D721Med (cell line): ENCODE data around the gene AOAH.
"Not testable (repeated sequence)": the region's sequence is repeated elsewhere in the genome, so short reads cannot be mapped to it uniquely, and the experiment has no call there.

Experiments used
- DNase-seq: peaks from one replicate; pipeline ENCODE4 v3.0.0; 2011; ENCODE audit warnings: low spot score; ENCODE audit not compliant: insufficient read length
- FAIRE-seq: peaks from 2 replicates; lab custom pipeline; 2011; peaks lifted over from hg19 to GRCh38; lab: Jason Lieb, UNC
- TF ChIP-seq, protein P1 (sequence below): IDR thresholded peaks from 2 replicates; pipeline ENCODE4 v1.5.1; 2012; ENCODE audit warnings: mild to moderate bottlenecking, control low read depth; ENCODE audit not compliant: insufficient read depth; ENCODE audit errors: missing control alignments

The AOAH gene

DNA sequence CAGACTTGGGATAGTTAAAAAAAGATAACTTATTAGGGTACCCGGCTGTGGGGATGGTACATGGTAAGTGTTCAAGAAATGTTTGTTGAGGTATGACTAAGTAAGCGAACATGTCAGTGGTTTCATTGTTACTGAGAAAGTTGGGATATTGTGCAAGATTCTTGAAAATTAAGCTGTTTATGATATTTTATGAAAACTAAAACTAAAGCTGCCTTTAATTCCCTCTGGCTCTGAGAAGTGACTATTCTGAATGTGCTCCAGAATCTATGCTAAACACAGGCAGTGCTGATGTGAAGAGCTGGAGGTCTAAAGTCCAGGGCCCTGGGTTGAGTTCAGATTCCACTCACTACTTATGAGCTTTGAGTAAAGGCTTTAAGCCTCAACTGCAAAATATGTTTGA lies 72.9 kb downstream of the AOAH start:
- no peak for DNase-seq
- TF ChIP-seq, protein P1, sequence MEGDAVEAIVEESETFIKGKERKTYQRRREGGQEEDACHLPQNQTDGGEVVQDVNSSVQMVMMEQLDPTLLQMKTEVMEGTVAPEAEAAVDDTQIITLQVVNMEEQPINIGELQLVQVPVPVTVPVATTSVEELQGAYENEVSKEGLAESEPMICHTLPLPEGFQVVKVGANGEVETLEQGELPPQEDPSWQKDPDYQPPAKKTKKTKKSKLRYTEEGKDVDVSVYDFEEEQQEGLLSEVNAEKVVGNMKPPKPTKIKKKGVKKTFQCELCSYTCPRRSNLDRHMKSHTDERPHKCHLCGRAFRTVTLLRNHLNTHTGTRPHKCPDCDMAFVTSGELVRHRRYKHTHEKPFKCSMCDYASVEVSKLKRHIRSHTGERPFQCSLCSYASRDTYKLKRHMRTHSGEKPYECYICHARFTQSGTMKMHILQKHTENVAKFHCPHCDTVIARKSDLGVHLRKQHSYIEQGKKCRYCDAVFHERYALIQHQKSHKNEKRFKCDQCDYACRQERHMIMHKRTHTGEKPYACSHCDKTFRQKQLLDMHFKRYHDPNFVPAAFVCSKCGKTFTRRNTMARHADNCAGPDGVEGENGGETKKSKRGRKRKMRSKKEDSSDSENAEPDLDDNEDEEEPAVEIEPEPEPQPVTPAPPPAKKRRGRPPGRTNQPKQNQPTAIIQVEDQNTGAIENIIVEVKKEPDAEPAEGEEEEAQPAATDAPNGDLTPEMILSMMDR = no peak
- no peak for FAIRE-seq

DNA sequence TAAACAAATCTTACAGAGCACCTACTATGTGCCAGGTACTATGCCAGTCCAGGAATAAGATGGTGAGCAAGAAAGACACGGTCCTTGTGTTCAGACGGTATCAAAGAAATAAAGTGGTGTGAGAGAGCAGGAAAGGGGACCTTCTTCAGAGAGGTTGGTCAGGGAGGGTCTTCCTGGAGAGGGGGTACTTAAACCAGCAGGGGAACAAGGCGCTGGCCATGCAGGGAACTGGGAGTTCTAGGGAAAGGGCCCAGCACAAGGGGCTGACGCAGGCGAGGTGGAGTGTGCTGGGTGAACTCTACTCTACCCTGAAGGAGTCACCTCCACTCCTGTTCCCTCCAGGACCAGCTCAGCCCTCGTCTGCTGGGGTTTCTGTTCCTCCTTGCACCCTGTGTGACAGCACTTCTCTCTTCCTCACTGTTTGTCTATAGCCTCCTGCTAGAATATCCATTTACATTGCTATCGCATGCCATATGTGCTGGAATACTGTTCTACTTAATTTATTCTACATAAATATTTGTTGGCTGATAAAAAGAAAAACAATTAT lies 73.5 kb downstream of the AOAH start:
- TF ChIP-seq, protein P1 = no peak
- DNase-seq (no peak), FAIRE-seq (no peak)

DNA sequence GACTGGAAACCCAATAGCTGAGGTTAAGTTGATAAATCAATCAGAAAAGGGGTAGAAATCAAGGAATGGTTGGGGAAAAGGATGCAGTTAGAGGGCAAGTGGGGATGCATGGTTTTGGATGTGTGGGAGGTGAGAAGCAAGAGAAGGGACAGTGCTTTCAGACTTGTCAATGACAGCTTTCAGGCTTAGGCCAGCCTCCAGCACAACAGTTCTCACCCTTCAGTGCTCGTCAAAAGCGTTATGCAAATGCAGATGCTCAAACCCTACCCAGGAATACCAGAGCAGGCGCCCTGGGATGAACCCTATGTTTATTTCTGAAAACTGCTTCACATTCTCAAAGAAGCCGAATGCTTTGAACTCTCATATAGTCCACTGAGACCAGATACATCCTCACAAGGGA lies 74.0 kb downstream of the AOAH start:
- TF ChIP-seq, protein P1 = no peak
- FAIRE-seq (no peak), DNase-seq (no peak)

DNA sequence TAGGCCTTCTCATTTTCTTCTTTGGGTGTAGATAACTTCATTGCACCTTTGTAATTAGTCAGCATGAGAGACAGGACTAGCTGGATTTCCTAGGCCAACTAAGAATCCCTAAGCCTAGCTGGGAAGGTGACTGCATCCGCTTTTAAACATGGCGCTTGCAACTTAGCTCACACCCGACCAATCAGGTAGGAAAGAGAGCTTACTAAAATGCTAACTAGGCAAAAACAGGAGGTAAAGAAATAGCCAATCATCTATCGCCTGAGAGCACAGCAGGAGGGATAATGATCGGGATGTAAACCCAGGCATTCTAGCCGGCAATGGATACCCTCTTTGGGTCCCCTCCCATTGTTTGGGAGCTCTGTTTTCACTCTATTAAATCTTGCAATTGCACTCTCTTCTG lies 75.0 kb downstream of the AOAH start:
- FAIRE-seq, DNase-seq: not testable (repeated sequence)

DNA sequence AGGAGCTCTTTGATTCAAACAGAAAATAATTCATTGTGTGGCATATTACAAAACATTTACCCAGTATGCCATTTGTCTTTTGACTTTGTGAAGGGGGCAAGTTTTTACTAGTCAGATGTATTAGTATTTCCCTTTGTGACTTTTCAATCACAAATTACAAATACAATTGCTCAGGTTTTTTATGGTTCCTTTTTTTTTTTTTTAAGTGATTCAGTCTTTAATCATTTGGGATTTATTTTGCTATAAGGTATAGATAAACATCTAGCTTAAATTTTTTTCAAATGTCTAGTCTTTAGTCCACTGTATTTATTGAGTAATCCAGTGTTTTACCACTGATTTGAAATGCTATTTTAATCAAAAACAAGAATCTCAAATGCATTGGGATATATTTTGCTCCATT lies 75.9 kb downstream of the AOAH start:
- DNase-seq (no peak), FAIRE-seq (no peak)
- TF ChIP-seq, protein P1 = no peak

DNA sequence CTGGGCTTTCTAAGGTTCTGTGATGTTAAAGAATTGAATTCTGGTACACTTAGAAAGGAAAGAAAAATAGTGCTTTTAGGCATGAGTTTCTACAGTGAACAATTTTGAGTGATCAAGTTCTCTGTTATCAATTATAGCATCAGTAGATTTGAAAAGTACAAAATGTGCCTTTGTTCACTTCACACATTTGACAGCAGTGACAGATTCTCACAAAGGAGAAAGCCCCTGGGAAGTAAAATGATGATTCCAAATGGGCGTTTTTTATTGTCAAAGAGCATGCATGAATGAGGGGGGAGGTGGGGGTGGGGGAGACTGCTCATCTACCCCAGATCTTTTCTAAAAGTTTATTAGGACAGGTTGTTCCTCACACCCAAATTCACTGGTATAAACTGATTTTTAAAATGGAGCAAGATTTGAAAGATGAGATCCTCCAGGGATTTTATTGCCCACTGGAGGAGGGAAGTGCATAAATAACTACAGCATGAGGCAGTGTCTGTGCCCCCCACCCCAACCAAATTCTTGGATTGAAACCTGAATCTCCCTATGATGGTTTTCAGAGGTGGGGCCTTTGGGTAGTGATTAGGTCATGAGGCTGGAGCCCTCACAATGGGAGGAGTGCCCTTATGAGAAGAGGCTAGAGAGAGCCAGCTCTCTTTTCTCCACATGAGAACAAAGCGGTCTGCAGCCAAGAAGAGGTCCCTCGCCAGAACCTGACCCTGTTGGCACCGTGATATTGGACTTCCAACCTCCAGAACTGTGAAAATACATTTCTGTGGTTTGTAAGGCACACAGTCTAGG lies 79.5 kb downstream of the AOAH start:
- DNase-seq (no peak), FAIRE-seq (no peak)
- TF ChIP-seq, protein P1 = no peak

DNA sequence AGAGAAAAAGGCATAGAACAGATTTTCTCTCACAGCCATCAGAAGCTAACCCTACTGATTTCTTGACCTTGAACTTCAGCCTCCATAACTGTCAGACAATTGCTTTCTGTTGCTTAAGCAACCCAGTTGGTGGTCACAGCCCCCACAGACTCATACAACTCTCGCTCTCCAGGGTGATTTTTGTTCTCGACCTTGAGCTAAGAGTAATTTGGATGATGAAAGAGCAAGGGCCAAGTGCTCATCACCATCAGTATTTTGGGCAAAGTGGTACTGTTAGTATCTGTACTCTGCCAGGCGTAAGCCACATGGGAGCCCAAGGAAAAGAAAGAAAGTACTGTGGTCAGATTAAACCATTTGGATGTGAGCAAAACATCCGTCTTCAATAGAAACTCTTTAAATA lies 81.9 kb downstream of the AOAH start:
- DNase-seq = no peak
- FAIRE-seq = no peak
- TF ChIP-seq, protein P1 = no peak

DNA sequence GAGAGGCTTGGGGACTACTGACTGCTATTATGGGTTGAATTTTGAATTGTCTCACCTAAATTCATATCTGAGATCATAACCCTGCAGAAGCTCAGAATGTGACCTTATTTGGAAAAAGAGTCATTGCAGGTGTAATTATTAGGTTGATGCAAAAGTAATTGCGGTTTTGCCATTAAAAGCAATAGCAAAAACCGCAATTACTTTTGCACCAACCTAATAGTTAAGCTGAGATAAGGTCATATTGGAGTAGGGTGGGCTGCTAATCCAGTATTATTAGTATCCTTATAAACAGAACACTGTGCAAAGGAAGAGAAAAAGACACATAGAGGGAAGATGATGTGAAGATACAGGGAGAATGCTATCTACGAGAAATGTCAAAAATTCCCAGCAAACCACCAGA lies 82.3 kb downstream of the AOAH start:
- no peak for DNase-seq
- no peak for FAIRE-seq
- TF ChIP-seq, protein P1 = no peak
